ENCODE results near the gene TNIP1.

The TNIP1 gene

DNA sequence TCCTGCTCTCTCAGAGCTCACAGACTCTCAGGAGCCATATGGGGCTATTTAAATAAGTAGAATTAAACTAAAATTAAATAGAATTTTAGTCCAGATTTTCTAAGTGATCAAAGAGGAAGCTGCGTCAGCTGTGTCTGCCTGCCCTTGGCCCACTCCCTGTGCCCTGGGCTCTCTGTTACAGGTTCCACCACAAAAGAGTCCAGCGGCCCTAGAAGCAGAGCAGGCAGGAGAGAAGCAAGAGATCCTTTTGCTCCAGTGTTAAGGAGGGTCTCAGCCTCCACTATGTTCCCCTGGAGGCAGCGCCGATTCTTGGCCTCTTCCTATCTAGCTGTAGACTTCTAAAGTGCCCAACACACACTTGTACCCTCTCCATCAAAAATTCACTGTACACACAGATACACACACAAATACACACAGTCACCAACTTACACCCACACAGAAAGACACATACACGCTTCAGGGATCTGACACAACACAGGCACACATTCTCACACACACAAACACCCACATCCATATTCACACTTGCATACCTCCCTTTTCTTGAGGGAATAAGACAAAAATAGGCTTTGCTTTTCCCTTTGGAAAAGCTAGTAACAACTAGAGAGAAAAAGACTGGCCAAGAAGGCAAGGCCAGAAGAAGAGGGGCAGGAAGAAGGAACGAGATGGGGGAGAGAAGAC is 5.5 kb upstream of the TNIP1 start:
- in situ Hi-C loops (cut with HindIII; ENCODE audit: low sequenced_read_pairs), result no loop called here

DNA sequence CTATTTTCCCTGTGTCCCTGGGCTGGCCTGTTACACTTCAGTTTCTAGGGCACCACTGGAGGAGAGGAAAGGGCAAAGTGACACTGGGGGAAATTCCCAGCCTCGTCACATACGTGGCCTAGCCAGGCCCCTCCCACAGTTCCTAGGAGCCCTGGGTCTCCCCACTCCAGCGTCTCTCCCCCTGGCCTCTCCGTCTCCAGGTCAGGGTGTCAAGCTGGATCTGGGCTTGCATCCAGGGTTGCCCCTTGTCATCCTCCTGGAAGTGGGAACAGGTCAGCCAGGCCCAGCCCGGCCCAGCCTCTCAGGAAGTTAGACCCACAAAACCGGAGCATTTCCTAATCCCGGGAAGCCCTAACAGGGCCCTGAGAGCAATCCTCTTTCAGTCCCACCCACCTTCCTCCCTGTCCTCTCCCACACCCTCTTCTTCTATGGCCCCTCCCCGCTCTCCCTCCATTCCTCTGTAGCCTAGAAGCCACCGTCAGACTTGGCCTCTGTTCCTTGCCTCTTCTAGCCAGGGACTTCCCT is 4.7 kb upstream of the TNIP1 start:
- in situ Hi-C loops (cut with HindIII; ENCODE audit: low sequenced_read_pairs), result no loop called here

DNA sequence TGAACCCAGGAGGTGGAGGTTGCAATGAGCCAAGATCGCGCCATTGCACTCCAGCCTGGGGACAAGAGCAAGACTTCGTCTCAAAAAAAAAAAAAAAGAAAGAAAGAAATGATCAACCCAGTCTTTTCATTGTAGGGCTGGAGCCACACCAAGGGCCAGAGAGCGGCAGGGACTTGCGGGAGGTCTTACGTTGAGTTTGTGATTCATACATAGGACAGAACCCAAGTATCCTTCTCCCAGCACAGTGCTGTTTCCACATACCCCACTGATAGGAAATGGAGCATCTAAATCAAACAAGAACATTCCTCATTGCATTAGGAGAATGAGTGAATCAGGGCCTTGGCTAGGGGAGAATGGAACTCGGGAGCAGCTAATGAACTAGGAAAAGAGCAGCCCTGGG is 3.5 kb upstream of the TNIP1 start:
- in situ Hi-C loops (cut with HindIII; ENCODE audit: low sequenced_read_pairs), result no loop called here

DNA sequence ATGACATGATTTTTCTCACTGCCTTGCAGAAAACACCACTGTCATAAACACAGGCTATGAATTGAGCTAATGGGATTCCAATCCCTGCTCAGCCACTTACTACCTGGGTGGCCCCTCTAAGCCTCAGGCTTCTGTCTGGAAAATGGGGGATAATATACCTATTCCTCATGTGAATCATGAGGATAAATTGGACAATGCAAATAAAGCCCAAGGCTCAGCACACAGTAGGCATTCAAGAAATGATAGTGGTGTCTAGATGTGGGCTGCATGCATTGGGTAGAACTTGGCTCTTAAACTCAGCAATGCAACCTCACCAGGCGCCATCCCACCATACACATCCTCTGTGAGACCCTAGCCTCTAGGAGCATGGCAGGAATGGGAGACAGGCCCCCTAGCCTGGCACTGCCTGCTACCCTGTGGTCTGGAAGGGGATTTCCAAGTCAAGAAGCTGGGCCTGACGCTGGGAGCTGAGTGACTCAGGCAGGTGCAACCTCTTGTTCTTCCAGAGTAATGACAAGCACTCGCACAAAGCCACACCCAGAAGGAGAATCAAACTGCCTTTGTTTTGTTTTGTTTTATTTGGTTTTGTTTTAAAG is 2.3 kb upstream of the TNIP1 start:
- in situ Hi-C loops (cut with HindIII; ENCODE audit: low sequenced_read_pairs), result no loop called here

DNA sequence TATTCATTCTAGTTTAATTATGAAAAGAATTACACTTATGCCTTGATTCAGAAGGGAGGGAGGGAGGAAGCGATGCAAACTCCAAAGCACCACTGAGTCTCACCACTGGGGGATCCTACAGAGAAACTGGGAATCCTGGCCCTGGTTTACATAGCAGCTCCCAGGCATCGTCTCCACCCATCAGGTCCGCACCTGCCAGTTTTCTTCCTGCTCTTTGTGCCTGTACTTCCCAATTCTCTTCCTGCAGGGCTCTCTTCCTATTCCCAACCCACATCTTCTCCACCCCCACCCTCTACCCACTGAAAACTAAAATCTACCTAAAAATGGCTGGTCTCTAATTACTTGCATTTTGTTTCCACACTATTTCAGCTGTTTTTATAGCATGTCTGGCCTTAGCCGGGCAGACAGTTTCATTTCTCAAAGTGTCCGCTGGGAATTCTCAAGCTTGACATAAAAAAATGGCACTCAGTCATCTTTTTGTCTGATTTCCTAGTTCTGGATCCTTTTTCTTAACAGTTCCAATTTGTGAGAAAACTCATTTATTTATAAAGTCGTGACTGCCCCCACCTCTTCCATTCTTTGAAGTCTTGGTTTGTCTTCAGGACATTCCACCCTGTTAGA is 1.6 kb upstream of the TNIP1 start:
- in situ Hi-C loops (cut with HindIII; ENCODE audit: low sequenced_read_pairs), result no loop called here

DNA sequence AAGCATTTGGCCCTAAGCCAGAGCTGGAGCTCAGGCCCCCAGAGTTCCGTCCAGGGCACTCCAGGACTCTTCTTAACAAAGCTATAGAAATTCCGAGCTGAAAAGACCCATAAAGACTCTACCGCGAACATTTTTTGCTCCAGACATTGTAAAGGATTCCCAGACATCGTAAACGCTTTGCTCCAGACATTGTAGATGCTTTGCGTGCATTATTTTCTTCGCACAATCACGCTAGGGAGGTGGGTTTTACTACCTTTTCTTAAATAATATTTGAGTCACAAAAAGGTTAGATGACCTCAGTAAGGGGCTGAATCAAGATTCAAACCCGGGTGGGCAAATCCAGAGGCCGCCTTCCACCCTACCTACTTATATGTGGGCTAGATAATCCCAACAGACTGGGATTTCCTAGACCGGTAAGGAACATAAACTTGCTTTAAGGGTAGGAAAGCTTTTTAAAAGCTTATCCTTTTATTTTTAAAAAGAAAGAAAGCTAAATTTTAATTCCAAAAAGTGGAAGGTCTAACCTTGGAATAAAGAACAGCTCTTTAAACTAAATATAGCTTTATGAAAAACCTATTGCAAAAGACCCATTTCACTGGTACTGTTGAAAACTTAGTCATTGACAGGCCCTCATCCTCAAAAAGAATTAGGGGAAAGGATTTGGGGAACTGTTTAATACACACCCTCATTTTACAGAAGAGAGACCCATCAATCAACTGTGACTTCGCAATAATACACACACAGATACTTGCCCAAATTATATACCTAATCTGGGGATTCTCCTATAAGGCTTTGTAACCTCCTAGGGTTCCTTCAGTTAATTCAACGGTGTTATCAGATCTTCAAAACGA is 822 bp upstream of the TNIP1 start:
- in situ Hi-C loops (cut with HindIII; ENCODE audit: low sequenced_read_pairs), result no loop called here

DNA sequence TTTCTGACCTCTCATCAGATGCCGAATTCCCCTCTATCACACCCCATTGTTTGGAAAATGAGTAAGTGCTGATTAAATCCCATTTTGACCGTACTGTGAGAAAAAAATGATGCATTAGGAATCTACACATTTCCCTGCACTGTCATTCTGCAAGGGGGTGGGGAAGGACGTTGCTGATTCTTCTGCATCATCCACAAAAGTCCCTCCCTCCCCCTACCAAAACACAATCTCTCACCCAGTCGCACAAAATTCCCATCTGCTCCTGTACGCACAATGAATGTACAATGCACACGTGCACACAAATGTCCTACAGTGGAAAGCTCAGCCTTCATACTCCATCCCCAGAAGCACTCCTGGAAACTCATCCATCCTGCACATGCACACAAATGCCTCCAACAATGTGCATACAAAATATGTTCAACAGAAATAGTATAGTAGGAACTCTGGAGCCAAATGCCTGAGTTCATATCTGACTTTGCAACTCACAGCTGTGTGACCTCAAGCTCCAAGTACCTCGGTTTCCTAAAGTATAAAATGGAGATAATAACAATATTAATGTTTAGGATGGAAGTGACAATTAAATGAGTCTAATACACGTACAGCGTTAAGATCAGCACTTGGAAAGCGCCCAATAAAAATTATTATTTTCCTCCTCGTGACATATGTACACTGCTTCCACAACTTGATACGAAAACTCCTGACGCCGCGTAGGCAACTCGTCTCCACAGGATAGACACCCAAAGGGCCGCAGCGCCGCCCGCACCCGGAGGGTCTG is 809 bp downstream of the TNIP1 start:
- in situ Hi-C loops (cut with HindIII; ENCODE audit: low sequenced_read_pairs), result no loop called here

DNA sequence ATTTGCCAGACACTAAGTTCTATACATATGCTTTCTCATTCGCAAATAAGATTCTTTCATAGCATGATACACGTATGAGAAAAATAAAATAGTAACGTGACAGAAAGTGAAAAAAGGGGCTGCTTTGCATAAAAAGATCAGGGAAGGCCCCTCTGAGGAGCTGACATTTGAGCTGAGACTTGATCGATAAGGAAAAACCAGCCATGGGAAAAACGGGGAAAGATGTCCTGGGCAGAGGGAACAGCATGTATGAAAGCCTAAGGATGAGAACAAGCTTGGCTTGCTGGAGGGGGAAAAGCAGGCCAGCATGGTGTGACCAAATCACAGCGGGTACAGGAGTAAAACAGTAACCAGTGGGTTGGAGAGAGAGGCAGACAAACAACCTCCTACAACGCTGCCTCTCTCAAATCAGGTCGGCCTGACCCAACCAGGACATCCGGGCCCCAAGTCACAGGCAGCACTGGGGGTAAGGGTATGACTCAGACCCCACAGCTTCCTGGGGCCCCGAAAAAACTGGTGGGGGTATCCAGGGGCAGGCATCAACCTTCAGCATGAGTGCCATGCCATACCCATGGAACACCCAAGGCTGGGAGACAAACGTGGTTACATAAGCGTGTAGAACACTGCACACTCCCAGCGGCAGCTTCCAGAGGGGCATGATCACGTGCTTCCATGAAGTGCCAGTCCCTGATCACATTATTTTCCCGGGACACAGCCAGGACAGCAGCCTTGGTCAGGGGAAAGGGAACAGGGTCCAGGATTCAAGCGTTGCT is 2.2 kb downstream of the TNIP1 start:
- in situ Hi-C loops (cut with HindIII; ENCODE audit: low sequenced_read_pairs), result no loop called here

DNA sequence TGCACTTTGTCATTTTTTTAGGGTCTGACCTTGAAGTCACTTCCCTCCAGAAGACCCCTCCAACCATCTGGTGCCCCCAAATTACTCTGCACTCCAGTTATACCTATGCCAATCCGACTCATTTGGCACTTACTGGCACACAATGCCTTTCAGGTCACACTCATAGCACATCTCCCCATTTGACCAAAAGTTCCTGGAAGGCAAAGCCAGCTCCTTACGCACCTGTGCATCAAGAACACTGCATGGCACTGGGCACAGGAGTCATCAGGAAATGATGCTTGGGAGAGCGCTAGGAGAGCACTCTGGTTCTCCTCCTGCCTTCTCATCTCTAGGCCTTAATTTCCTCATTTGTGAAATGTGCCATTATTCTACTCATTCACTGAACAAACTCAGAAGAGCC is 2.9 kb downstream of the TNIP1 start:
- in situ Hi-C loops (cut with HindIII; ENCODE audit: low sequenced_read_pairs), result no loop called here

DNA sequence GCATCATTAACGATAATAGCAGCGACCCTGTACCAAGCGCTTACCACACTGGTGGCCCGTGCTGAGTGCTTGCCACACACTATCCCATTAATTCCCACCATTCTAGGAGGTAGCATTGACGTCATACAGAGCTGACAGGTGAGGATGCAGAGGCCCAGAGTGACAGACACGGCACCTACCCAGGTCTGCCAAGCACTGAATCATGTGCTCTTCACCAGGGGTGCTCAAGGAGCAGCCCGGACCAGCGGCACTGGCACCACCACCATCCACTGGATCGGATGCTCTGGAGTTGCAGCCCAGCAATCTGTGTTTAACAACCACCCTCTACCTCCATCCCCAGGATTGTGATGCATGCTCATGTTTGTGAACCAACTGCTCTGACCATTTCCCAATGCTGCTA is 3.4 kb downstream of the TNIP1 start:
- in situ Hi-C loops (cut with HindIII; ENCODE audit: low sequenced_read_pairs), result no loop called here

DNA sequence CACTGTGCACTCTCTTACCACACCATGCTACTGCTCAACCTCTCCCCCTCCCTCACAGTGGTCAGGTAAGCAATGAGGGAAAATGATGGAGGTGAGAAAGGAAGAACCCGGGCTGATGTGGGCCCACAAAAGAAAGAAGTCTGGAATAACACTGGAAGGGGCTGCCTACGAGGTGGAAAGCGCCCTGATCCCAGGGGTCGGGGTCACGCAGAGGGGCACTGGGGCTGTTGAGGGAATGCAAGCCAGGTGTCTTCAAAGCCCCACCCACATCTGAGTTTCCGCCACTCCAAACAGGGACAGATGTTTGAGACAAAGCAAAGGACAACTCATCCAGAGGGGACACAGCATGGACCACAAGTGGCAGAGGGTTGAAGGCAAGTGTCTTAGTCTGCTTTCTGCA is 4.2 kb downstream of the TNIP1 start:
- in situ Hi-C loops (cut with HindIII; ENCODE audit: low sequenced_read_pairs), result no loop called here

DNA sequence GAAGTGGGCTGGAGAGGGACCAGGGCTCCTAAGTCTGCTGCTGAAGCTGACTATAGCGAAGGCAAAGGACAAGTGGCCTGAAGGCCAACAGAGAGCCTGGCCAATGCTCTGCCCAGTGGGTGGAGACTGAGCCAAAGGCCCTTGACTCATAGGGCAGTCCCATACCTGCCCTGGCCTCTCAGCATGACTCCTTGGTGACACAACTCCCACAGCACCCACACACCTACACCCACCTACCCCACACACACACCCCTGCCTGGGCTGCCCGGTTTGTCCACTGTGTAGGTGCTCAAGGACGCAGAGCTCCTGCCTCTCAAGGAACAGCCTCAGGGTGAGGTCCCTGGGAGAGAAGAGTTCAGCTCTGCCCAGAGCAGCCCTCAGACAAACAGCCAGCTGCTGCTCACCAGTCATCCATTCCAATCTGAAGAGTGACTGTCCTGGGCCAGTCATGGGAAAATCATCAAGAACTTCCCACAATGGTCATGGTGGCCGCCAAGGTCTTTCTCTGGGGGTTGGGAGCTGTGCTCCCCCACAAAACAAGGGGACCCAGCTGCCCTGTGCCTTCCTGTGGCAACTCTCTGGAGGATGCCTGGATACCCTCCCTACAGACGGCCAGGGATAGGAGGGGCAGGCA is 5.0 kb downstream of the TNIP1 start:
- in situ Hi-C loops (cut with HindIII; ENCODE audit: low sequenced_read_pairs), result no loop called here

DNA sequence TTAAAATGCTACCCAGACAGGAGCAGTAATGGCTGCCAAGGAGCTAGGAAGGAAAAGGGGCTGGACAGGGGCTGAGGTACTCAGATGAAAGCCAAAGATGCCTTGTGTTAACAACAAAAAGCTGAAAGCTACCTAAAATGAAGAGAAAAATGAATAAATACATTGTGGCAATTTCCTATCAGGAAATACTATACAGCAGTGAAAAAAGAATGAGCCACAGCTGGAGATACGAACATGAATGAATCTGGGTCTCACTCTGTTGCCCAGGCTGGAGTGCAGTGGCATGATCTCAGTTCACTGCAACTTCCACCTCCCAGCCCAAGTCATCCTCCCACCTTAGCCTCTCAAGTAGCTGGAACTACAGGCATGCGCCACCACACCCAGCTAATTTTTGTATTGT is 6.3 kb downstream of the TNIP1 start:
- in situ Hi-C loops (cut with HindIII; ENCODE audit: low sequenced_read_pairs), result no loop called here

DNA sequence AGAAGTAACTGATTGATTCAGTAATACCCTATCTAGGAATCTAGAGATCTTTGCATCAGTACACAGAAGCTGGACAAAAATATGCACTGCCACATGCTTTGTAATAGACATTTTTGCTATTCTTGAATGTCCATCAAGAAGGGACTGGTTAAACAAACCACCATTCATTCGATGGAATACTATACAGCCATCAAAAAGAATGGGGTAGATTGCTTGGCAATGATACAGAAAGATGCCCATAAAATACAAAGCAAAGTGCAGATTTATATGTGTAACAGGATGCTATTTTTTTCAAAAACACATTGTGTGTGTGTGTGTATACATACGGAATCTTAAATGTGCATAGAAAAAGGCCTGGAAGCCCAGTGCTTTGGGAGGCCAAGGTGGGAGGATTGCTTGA is 7.6 kb downstream of the TNIP1 start:
- in situ Hi-C loops (cut with HindIII; ENCODE audit: low sequenced_read_pairs), result no loop called here

DNA sequence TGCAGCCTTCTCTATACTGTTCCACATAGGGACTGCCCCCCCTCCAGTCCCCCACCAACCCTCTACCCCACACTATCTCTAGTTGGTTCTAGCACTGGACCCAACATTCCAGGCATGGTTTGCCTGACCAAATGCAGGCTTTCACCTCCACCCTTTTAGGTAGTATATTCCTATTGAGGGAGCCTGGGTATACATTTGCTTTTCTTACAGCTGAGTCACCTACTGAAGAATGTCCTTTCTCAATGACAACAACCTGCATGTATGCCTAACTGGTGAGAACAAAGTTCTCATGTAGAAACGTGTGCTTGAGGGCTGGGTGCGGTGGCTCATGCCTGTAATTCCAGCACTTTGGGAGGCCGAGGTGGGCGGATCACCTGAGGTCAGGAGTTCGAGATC is 8.2 kb downstream of the TNIP1 start:
- in situ Hi-C loops (cut with HindIII; ENCODE audit: low sequenced_read_pairs), result no loop called here

DNA sequence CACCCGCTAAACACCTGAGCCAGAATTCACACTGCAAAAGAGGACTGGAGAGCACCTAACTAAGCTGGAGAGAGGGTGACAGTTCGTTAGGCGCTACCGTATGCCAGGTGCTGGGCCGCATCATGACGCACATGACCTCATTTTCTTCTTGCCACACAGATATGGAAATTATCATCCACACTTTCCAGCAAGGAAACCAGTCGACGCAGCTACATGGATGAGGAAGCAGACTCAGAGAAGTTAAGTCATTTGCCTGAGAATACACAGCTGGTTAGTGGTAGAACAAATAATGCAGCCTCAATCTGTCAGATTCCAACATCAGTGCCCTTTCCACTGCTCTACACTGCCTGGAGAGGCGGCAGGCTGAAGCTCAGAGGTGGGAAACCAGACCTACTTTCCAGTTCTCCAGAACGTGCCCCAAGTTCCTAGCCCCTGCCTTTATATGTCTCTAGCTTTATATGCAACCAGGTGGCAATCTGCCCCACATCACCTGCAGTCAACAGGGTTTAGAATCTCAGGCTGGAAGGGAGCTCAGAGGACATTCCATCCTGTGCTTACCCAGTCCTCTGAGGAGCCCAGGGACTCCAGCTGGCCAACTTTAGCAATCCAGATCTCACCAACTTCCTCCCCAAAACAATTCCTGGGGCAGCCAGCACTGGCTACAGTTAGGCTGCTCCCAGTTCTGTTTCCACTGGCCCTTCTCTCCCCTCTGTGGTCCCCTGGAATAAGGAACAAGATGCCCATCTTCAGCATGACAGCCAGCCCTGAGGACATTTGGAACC is 8.8 kb downstream of the TNIP1 start:
- in situ Hi-C loops (cut with HindIII; ENCODE audit: low sequenced_read_pairs), result no loop called here

DNA sequence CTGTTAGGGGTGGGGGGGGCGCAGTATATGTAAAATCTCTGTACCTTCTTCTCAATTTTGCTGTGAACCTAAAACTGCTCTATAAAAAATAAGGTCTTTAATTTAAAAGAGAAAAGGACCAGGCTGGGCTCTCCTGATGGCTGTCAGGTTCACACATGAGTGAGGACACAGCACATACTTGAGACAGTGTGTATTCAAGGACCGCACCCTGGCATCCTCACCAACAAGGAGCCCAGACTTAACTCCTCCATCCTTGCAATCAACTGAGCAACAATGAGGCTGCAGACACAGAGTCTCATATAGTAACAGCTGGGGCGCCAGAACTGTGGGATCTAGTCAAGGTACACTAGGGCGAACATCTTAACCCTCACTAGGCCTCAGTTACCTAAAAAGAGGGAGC is 9.8 kb downstream of the TNIP1 start:
- in situ Hi-C loops (cut with HindIII; ENCODE audit: low sequenced_read_pairs), result no loop called here

DNA sequence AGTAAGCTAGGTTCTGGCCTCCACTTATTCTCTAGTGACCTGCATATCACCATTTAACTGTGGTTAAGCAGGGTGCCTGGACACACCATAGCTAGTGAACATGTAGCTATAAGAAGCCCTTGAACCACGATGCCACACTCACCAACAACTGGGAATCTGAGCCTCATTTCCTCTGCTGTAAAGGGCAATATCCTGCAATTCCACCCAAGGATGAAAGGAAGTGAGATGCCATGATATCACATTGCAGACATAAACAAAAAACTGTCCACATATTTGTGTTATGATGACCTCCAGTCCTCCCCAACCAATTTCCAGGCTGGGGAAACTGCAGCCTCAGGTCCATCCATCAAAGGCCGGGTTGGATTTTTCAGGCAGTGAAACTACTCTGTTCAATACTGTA is 10.4 kb downstream of the TNIP1 start:
- in situ Hi-C loops (cut with HindIII; ENCODE audit: low sequenced_read_pairs), result no loop called here
